Measurements from ENCODE around the gene KLHL29. TPM values are rescaled to one million over a fixed set of nuclear protein-coding genes. Genes with fewer than 3 reads are reported as not detected.

The KLHL29 gene
- total RNA-seq, 4 donors from 2014 or later = 10.1 to 27.3 (median 15.7) TPM

- H3K4me3 ChIP-seq (ENCODE audit: low read depth, poor library complexity, severe bottlenecking) = no peak overlapping the region
- intact Hi-C loops (cut with DNase I; ENCODE audit: low total_unique reads) = no loop called here
- TF ChIP-seq, protein P1, sequence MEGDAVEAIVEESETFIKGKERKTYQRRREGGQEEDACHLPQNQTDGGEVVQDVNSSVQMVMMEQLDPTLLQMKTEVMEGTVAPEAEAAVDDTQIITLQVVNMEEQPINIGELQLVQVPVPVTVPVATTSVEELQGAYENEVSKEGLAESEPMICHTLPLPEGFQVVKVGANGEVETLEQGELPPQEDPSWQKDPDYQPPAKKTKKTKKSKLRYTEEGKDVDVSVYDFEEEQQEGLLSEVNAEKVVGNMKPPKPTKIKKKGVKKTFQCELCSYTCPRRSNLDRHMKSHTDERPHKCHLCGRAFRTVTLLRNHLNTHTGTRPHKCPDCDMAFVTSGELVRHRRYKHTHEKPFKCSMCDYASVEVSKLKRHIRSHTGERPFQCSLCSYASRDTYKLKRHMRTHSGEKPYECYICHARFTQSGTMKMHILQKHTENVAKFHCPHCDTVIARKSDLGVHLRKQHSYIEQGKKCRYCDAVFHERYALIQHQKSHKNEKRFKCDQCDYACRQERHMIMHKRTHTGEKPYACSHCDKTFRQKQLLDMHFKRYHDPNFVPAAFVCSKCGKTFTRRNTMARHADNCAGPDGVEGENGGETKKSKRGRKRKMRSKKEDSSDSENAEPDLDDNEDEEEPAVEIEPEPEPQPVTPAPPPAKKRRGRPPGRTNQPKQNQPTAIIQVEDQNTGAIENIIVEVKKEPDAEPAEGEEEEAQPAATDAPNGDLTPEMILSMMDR (IDR thresholded peaks at IDR 0.05) = no peak
- no peak for TF ChIP-seq POLR2A (IDR thresholded peaks at IDR 0.05)
- DNase-seq (ENCODE audit: low spot score in 2 of 2) = no peak
- 66 to 74% methylated on average over 17 of the region's 17 CpGs for WGBS, 2 donors
Measured at GRCh38 chr2:23584054-23584745, 199.2 kb downstream of the KLHL29 start.

GRCh38 chr2:23585273-23586170 lies 200.5 kb downstream of the KLHL29 start:
- WGBS, 2 donors = 80 to 85% methylated on average over 13 of the region's 13 CpGs
- H3K4me3 ChIP-seq (ENCODE audit: low read depth, poor library complexity, severe bottlenecking) = no peak overlapping the region
- TF ChIP-seq, protein P1 (IDR thresholded peaks at IDR 0.05) = no peak
- no peak for TF ChIP-seq POLR2A (IDR thresholded peaks at IDR 0.05)
- no peak for DNase-seq (ENCODE audit: low spot score in 2 of 2)
- intact Hi-C loops (cut with DNase I; ENCODE audit: low total_unique reads) = no loop called here

DNA sequence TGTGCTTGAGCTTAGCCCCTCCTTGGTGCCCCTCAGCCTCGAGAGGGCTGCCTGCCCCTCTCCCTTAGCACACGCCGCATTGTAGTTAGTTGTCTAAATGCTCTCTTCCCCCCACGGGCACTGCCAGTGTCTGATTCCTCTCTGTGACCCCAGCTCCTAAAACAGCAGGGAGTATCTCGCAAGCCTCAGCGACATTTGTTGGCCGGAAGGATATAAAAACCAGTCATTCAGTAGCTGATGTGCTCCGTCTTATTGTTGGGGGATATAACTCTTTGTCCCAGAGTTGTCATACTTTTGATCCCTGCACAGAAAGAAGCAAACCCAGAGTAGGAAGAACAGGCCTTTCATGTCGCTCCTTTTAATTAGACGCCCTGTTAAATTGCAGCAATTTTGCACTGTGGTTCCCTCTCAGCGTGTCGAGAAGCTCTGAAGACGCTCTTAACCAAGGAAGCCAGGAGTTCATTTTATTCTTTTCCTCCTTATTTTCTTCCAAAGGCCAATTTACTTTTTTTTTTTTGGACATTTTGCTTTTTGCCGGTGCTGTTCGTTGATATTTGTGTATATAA lies 201.8 kb downstream of the KLHL29 start:
- 86 to 91% methylated on average over 15 of the region's 15 CpGs for WGBS, 2 donors

GRCh38 chr2:23587341-23587880 lies 202.4 kb downstream of the KLHL29 start:
- WGBS, 2 donors = 93 to 94% methylated on average over 13 of the region's 13 CpGs
- DNase-seq (ENCODE audit: low spot score in 2 of 2) = no peak
- H3K4me3 ChIP-seq (ENCODE audit: low read depth, poor library complexity, severe bottlenecking) = no peak overlapping the region
- TF ChIP-seq, protein P1 (IDR thresholded peaks at IDR 0.05) = no peak
- TF ChIP-seq POLR2A (IDR thresholded peaks at IDR 0.05) = no peak
- intact Hi-C loops (cut with DNase I; ENCODE audit: low total_unique reads) = no loop called here

More for the DNA sequence above, 201.8 kb downstream of the KLHL29 start:
- no peak for DNase-seq (ENCODE audit: low spot score in 2 of 2)
- intact Hi-C loops (cut with DNase I; ENCODE audit: low total_unique reads) = no loop called here
- H3K4me3 ChIP-seq (ENCODE audit: low read depth, poor library complexity, severe bottlenecking) = no peak overlapping the region
- TF ChIP-seq POLR2A (IDR thresholded peaks at IDR 0.05) = no peak
- TF ChIP-seq, protein P1 (IDR thresholded peaks at IDR 0.05) = no peak

DNA sequence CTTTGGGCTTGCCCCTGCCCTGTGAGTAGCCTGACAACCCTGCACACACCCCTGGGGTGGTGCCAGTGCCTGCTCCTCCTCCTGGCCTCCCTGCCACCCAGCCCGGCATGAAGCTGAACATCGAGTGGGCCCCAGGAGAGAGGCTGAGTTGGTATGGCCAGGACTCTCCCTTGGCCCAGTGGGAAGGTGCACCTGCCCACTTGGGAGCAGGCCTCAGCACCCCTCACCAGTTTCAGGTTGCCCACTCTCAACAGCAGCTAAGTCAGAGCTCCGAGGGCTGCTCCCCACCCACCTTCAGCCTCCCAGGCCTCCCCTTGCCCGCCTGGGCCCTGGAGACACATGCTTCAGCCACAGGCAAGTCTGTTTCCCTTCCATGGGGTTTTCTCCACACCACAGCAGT lies 203.1 kb downstream of the KLHL29 start:
- intact Hi-C loops (cut with DNase I; ENCODE audit: low total_unique reads) = no loop called here
- TF ChIP-seq, protein P1 (IDR thresholded peaks at IDR 0.05) = no peak
- TF ChIP-seq POLR2A (IDR thresholded peaks at IDR 0.05) = no peak
- WGBS, 2 donors = 80 to 100% methylated on average over 2 to 4 of the region's 4 CpGs
- DNase-seq (ENCODE audit: low spot score in 2 of 2) = no peak
- no peak overlapping the region for H3K4me3 ChIP-seq (ENCODE audit: low read depth, poor library complexity, severe bottlenecking)
